Neural progenitor cell (in vitro differentiated cells): ENCODE data around the gene LITAFD. TPM values are rescaled to one million over a fixed set of nuclear protein-coding genes. Genes with fewer than 3 reads are reported as not detected.
A peak's percentile ranks its signal among the peaks of the same experiment; 100 is the strongest.
"Not testable (repeated sequence)": the region's sequence is repeated elsewhere in the genome, so short reads cannot be mapped to it uniquely, and the experiment has no call there.

Experiments
- DNase-seq: peaks from one replicate; pipeline ENCODE4 v3.0.0-alpha.2; 2016; ENCODE audit warnings: low spot score
- H2AFZ ChIP-seq: fragments of 200-600 bp; sonication (generic); replicated peaks from 2 replicates; pipeline ENCODE4 v1.6.1; 2016; ENCODE audit warnings: antibody characterized with exemption
- H3F3A ChIP-seq: fragments of 200-600 bp; sonication (generic); 2 replicates; pipeline ENCODE4 v1.6.1; 2016; ENCODE audit warnings: antibody characterized with exemption, low read depth
- H3K27ac ChIP-seq: fragments of 200-600 bp; sonication (generic); 2 replicates; pipeline ENCODE4 v1.5.1; 2016; ENCODE audit warnings: mild to moderate bottlenecking
- H3K27me3 ChIP-seq: fragments of 200-600 bp; sonication (generic); 2 replicates; pipeline ENCODE4 v1.6.1; 2016; ENCODE audit warnings: mild to moderate bottlenecking, moderate library complexity
- H3K36me3 ChIP-seq: fragments of 200-600 bp; sonication (generic); 2 replicates; pipeline ENCODE4 v1.5.1; 2016
- H3K4me1 ChIP-seq: fragments of 200-600 bp; sonication (generic); 2 replicates; pipeline ENCODE4 v1.6.1; 2016; ENCODE audit warnings: mixed run types
- H3K4me2 ChIP-seq: fragments of 200-600 bp; sonication (generic); 2 replicates; pipeline ENCODE4 v1.6.1; 2016
- H3K4me3 ChIP-seq: fragments of 200-600 bp; sonication (generic); 2 replicates; pipeline ENCODE4 v1.5.1; 2016
- H3K79me2 ChIP-seq: fragments of 200-600 bp; sonication (generic); 2 replicates; pipeline ENCODE4 v1.6.1; 2016; ENCODE audit warnings: low read depth
- H3K9ac ChIP-seq: fragments of 200-600 bp; sonication (generic); 2 replicates; pipeline ENCODE4 v1.6.1; 2016
- H3K9me3 ChIP-seq: fragments of 200-600 bp; sonication (generic); 2 replicates; pipeline ENCODE4 v1.5.1; 2016; ENCODE audit warnings: low read depth
- H4K20me1 ChIP-seq: fragments of 200-600 bp; sonication (generic); 2 replicates; pipeline ENCODE4 v1.6.1; 2016; ENCODE audit warnings: low read depth
- H3K27ac Mint-ChIP-seq: 3 replicates; pipeline ENCODE4 v1.8.0; 2021; ENCODE audit warnings: mixed read lengths
- H3K27me3 Mint-ChIP-seq: 2 replicates; pipeline ENCODE4 v1.8.0; 2022; ENCODE audit warnings: low read depth, mild to moderate bottlenecking, inconsistent platforms, moderate library complexity, mixed read lengths; ENCODE audit not compliant: insufficient read depth
- H3K36me3 Mint-ChIP-seq: 3 replicates; pipeline ENCODE4 v1.8.0; 2021; ENCODE audit warnings: mixed read lengths
- H3K4me1 Mint-ChIP-seq: 3 replicates; pipeline ENCODE4 v1.8.0; 2021; ENCODE audit warnings: mixed read lengths
- H3K4me3 Mint-ChIP-seq: 3 replicates; pipeline ENCODE4 v1.8.0; 2021; ENCODE audit warnings: mild to moderate bottlenecking, moderate library complexity, mixed read lengths
- H3K9me3 Mint-ChIP-seq: 3 replicates; pipeline ENCODE4 v1.8.0; 2020; ENCODE audit warnings: mixed read lengths
- EZH2 ChIP-seq: fragments of 200-600 bp; sonication (generic); IDR thresholded peaks from 2 replicates; pipeline ENCODE4 v1.6.1; 2017; ENCODE audit warnings: antibody characterized with exemption, mild to moderate bottlenecking, moderate library complexity
- EZH2phosphoT487 ChIP-seq: fragments of 200-600 bp; sonication (generic); IDR thresholded peaks from 2 replicates; pipeline ENCODE4 v1.6.1; 2017; ENCODE audit warnings: antibody characterized with exemption
- total RNA-seq: library from RNA; depleted of rRNA; stranded (reverse); fragments of >200 nt; gene quantifications from 2 replicates; pipeline ENCODE4 v1.2.3, GENCODE V29; 2015; ENCODE audit warnings: low replicate concordance
- TF ChIP-seq, protein P1 (sequence below): fragments of 200-600 bp; sonication (generic); IDR thresholded peaks from 2 replicates; pipeline ENCODE4 v1.5.1; 2017; ENCODE audit warnings: antibody characterized with exemption, mild to moderate bottlenecking

Gene LITAFD
- total RNA-seq, 1 donor from 2014 or later: not detected

DNA sequence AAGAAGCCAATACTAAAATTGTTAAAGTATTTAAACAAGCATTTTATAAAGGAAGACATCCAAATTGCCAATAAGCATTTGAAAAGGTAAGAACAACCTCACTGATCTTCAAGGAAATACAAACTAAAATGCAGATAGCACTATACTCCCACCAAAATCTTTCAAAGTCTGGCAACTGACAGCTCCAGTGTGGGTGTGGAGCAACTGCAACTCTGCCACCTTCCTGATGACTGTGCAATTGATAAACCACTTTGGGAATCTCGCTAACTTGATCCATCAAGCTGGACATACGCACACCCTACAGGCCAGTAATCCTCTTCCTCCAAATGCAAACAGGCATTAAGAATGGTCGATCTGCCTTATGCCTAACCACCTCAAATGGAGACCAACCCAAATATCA lies 31.9 kb downstream of the LITAFD start:
- Histone ChIP-seq H3K79me2 (peaks cover 27% of the 10 kb centered on the region), H3F3A (peaks cover 4% of the 10 kb centered on the region), H2AFZ (no peak overlapping the region), H3K4me2 (no peak overlapping the region), H3K36me3 (peaks cover 17% of the 10 kb centered on the region), H3K4me3 (no peak overlapping the region), H3K9me3 (no peaks in the 10 kb centered on the region), H3K4me1 (peaks cover 8% of the 10 kb centered on the region), H3K27ac (no peak overlapping the region), H3K27me3 (no peaks in the 10 kb centered on the region), H3K9ac (no peak overlapping the region), H4K20me1 (peaks cover 57% of the 10 kb centered on the region)
- H3K27ac Mint-ChIP-seq: no peak overlapping the region
- peaks cover 16% of the 10 kb centered on the region for H3K4me1 Mint-ChIP-seq
- DNase-seq: no peak
- no peaks in the 10 kb centered on the region for H3K9me3 Mint-ChIP-seq
- peaks cover 64% of the 10 kb centered on the region for H3K36me3 Mint-ChIP-seq
- no peak overlapping the region for H3K4me3 Mint-ChIP-seq
- TF ChIP-seq, protein P1, sequence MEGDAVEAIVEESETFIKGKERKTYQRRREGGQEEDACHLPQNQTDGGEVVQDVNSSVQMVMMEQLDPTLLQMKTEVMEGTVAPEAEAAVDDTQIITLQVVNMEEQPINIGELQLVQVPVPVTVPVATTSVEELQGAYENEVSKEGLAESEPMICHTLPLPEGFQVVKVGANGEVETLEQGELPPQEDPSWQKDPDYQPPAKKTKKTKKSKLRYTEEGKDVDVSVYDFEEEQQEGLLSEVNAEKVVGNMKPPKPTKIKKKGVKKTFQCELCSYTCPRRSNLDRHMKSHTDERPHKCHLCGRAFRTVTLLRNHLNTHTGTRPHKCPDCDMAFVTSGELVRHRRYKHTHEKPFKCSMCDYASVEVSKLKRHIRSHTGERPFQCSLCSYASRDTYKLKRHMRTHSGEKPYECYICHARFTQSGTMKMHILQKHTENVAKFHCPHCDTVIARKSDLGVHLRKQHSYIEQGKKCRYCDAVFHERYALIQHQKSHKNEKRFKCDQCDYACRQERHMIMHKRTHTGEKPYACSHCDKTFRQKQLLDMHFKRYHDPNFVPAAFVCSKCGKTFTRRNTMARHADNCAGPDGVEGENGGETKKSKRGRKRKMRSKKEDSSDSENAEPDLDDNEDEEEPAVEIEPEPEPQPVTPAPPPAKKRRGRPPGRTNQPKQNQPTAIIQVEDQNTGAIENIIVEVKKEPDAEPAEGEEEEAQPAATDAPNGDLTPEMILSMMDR: no peak
- TF ChIP-seq EZH2phosphoT487 (no peak), EZH2 (no peak)
- H3K27me3 Mint-ChIP-seq: peaks cover 5% of the 10 kb centered on the region

DNA sequence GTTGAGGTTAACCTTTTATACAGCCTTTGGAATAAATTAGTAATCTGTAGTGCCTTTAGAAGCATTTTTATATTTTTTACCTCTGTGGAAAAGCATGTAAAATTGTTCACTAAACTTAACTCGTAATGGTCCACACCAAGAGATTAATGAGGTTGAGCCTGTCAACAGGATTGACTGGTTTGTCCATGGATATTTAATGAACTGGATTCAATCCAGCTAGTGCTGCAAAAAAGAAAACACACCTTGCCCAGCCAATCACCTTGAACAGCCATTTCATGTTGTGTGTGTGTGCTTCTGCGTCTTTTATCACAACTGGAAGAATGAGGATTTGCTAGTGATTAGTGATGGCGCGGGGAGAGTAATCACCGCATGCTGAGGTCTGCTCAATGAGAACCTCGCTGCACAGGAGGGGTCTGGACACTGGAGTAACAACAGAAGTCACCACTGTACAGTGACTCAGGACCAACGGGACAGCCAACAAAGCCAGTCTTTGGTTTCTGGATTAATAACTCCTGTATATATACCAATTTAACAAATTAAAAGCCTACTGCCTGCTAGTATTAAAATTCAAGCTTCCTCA lies 33.7 kb downstream of the LITAFD start:
- H3K9me3 Mint-ChIP-seq: no peaks in the 10 kb centered on the region
- no peak overlapping the region for H3K4me3 ChIP-seq
- peaks cover 26% of the 10 kb centered on the region for H3K79me2 ChIP-seq
- no peak overlapping the region for H3K27ac Mint-ChIP-seq
- H4K20me1 ChIP-seq: peaks cover 49% of the 10 kb centered on the region
- no peaks in the 10 kb centered on the region for H3K27me3 ChIP-seq
- peaks cover 72% of the 10 kb centered on the region for H3K36me3 Mint-ChIP-seq
- no peaks in the 10 kb centered on the region for H3K9me3 ChIP-seq
- peaks cover 17% of the 10 kb centered on the region for H3K36me3 ChIP-seq
- H3K4me2 ChIP-seq: no peak overlapping the region
- DNase-seq: peak; percentile 29
- peaks cover 5% of the 10 kb centered on the region for H3K27me3 Mint-ChIP-seq
- TF ChIP-seq, protein P1: no peak
- no peak for TF ChIP-seq EZH2
- peaks cover 31% of the 10 kb centered on the region for H3K4me1 Mint-ChIP-seq
- peaks cover 8% of the 10 kb centered on the region for H3K4me1 ChIP-seq
- peaks cover 4% of the 10 kb centered on the region for H3F3A ChIP-seq
- H3K4me3 Mint-ChIP-seq: no peak overlapping the region
- H2AFZ ChIP-seq: no peak overlapping the region
- no peak overlapping the region for H3K27ac ChIP-seq
- H3K9ac ChIP-seq: no peak overlapping the region

DNA sequence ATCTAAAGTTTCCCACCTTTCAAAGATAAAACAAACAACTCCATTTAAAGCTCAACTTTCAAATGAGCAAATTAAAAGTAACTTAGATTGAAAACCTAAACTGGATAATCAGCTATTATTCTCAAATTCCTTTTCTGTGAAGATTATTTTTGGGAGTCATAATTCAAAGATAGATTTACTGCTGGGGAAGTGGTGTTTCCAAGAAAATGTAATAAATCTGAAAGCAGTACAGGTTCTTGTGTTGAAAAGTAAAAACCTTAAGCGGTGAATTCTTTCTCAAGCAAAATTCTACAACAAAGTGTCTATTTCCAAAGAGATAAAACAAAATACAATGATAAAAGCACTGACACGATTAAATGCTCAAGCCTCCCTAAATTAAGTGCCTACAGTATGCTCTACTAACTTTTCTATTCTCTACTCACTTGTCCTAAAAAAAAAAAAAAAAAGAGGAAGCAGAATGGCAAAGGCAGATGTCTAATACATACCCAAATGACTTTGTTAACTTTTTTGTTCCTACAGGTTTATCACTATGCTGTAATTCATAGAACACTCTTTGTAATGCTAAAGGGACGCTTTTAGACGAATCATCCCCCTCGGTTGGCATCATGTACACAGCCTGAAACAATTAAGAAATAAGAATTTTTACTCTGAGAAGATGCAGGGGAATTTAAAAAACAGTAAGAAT lies 34.5 kb downstream of the LITAFD start:
- H3K4me1 Mint-ChIP-seq: peaks cover 39% of the 10 kb centered on the region
- peaks cover 3% of the 10 kb centered on the region for H3K27me3 Mint-ChIP-seq
- H3K9me3 ChIP-seq: no peaks in the 10 kb centered on the region
- no peaks in the 10 kb centered on the region for H3K9me3 Mint-ChIP-seq
- no peak overlapping the region for H3K9ac ChIP-seq
- no peak overlapping the region for H3K4me2 ChIP-seq
- peaks cover 8% of the 10 kb centered on the region for H3K4me1 ChIP-seq
- H3K27me3 ChIP-seq: no peaks in the 10 kb centered on the region
- H3K27ac ChIP-seq: no peak overlapping the region
- peaks cover 4% of the 10 kb centered on the region for H3F3A ChIP-seq
- H4K20me1 ChIP-seq: peaks cover 42% of the 10 kb centered on the region
- H3K4me3 Mint-ChIP-seq: no peak overlapping the region
- H2AFZ ChIP-seq: no peak overlapping the region
- peaks cover 17% of the 10 kb centered on the region for H3K36me3 ChIP-seq
- TF ChIP-seq EZH2phosphoT487 (no peak), EZH2 (no peak)
- TF ChIP-seq, protein P1: no peak
- H3K79me2 ChIP-seq: peaks cover 23% of the 10 kb centered on the region
- no peak overlapping the region for H3K27ac Mint-ChIP-seq
- H3K4me3 ChIP-seq: no peak overlapping the region
- DNase-seq: no peak
- peaks cover 70% of the 10 kb centered on the region for H3K36me3 Mint-ChIP-seq

DNA sequence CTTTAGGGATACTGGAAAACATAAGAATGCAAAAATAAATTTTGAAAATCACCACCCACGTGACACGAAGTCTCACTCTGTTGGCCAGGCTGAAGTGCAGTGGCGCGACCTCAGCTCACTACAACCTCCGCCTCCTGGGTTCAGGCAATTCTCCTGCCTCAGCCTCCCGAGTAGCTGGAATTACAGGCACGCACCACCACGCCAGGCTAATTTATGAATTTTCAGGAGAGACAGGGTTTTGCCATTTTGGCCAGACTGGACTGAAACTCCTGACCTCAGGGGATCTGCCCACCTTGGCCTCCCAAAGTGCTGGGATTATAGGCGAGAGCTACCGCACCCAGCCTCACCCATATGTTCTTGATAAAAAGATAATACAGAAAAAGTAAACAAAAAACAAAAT lies 35.2 kb downstream of the LITAFD start:
- not testable (repeated sequence) for H3K4me2 ChIP-seq, H3K4me3 ChIP-seq, H3K4me1 ChIP-seq, H3K27me3 ChIP-seq, H3K9ac ChIP-seq, H3K9me3 Mint-ChIP-seq, H3K27ac ChIP-seq, H3K27me3 Mint-ChIP-seq, H3K9me3 ChIP-seq, H2AFZ ChIP-seq, DNase-seq, H3K27ac Mint-ChIP-seq, H3F3A ChIP-seq, H3K4me3 Mint-ChIP-seq
- Mint-ChIP-seq H3K36me3 (peaks cover 71% of the 10 kb centered on the region), H3K4me1 (peaks cover 39% of the 10 kb centered on the region)
- Histone ChIP-seq H3K79me2 (peaks cover 23% of the 10 kb centered on the region), H3K36me3 (peaks cover 18% of the 10 kb centered on the region), H4K20me1 (peaks cover 35% of the 10 kb centered on the region)
